Suppressor macrophage treated with lipopolysaccharide for 1 hour (primary cell): ENCODE measurements around the gene TRDN.
"Not testable (repeated sequence)": the region's sequence is repeated elsewhere in the genome, so short reads cannot be mapped to it uniquely, and the experiment has no call there.

ENCODE experiments used
- DNase-seq, 3 donors: peaks; one replicate each; pipeline ENCODE4 v3.0.0-alpha.2; 2020 to 2022

The TRDN gene

GRCh38 chr6:123233336-123233735, 403.4 kb downstream of the TRDN start:
- DNase-seq = no peak

GRCh38 chr6:123227789-123228188, 409.0 kb downstream of the TRDN start:
- not testable (repeated sequence) for DNase-seq

- no peak for DNase-seq
Measured at GRCh38 chr6:123226398-123226797, 410.4 kb downstream of the TRDN start.

GRCh38 chr6:123224077-123224476, 412.7 kb downstream of the TRDN start:
- no peak for DNase-seq

- no peak for DNase-seq
Measured at GRCh38 chr6:123223461-123223860, 413.3 kb downstream of the TRDN start.

GRCh38 chr6:123215211-123215610, 421.5 kb downstream of the TRDN start:
- no peak for DNase-seq

GRCh38 chr6:123214433-123214832, 422.3 kb downstream of the TRDN start:
- DNase-seq = no peak

- DNase-seq = no peak
Measured at GRCh38 chr6:123213921-123214320, 422.8 kb downstream of the TRDN start.

GRCh38 chr6:123211777-123212545, 424.8 kb downstream of the TRDN start:
- no peak for DNase-seq

- DNase-seq = no peak
Measured at GRCh38 chr6:123210645-123211044, 426.1 kb downstream of the TRDN start.

- DNase-seq = no peak
Measured at GRCh38 chr6:123207967-123208510, 428.7 kb downstream of the TRDN start.

- no peak for DNase-seq
Measured at GRCh38 chr6:123203928-123204327, 432.8 kb downstream of the TRDN start.

GRCh38 chr6:123201869-123202372, 434.8 kb downstream of the TRDN start:
- DNase-seq = no peak

- DNase-seq = no peak
Measured at GRCh38 chr6:123193298-123193697, 443.5 kb downstream of the TRDN start.

- no peak for DNase-seq
Measured at GRCh38 chr6:123189816-123190215, 446.9 kb downstream of the TRDN start.

GRCh38 chr6:123182998-123183397, 453.8 kb downstream of the TRDN start:
- DNase-seq = no peak

- DNase-seq = no peak
Measured at GRCh38 chr6:123176706-123177105, 460.0 kb downstream of the TRDN start.

GRCh38 chr6:123171341-123172115, 465.2 kb downstream of the TRDN start:
- no peak for DNase-seq

- no peak for DNase-seq
Measured at GRCh38 chr6:123169774-123170095, 467.0 kb downstream of the TRDN start.

GRCh38 chr6:123168892-123169773, 467.6 kb downstream of the TRDN start:
- no peak for DNase-seq

- no peak for DNase-seq
Measured at GRCh38 chr6:123168466-123168865, 468.3 kb downstream of the TRDN start.
